ENCODE results near the gene EIF2D. TPM values are rescaled to one million over a fixed set of nuclear protein-coding genes. Genes with fewer than 3 reads are reported as not detected.
A peak's percentile ranks its signal among the peaks of the same experiment; 100 is the strongest.

Gene EIF2D
- total RNA-seq, 1 experiment from 2014 or later: 110 TPM

DNA sequence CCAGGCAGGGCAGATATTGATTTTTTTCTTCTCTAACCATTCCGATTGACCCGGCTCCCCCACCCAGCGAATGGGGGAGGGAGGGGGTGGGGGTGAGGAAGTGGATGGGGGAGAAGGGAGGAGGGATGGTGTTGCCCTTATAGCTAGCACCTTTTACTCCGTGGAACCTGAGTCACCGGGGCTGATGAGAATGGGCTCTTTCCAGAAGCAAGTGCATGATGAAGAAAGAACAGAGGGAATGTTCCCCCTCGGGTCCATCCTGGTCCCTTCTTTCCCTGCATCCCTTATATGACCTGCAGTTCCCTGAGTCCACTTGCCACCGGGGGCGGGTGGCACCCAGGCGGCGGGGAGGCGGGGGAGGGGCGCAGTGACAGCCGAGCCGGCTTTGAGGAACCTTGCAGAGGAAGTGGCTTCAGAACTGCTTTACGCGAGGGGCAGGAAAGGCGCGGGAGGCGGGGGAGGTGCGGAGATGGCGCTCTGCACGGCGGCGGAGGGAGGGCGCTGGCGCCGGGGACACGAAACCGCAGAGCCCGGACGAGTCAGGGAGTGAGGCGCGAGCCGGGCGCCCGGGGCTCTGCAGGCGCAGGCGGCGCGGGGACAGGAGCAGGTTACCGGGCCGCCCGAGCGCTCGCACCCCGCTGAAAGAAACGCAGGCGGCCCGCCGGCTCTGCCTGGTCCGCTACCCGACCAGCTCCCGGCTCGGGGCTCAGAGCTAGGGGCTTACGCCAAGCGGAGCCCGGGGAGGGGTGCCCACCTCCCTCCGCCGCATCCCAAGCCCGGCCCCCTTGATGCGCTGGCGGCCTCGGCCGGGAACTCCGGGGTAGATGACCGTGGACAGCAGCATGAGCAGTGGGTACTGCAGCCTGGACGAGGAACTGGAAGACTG, 55.3 kb downstream of the EIF2D start:
- ChIA-PET CTCF (interaction anchor here (0.5 to 1.8 kb wide), 2 partner anchors 12 to 23 kb away, joined by 3 to 5 read pairs; no protein-coding TSS in a partner anchor), POLR2A (ENCODE audit: unreplicated experiment) (interaction anchor here (0.6 to 0.7 kb wide), 2 partner anchors 21 to 23 kb away, joined by 3 read pairs; no protein-coding TSS in a partner anchor)
- no peaks in the 10 kb centered on the region for H3F3A ChIP-seq (ENCODE audit: low read length, unreplicated experiment)
- H3K9ac ChIP-seq (ENCODE audit: low read length): peak overlapping the region; percentile 36
- DNase-seq (peak; percentile 80), ATAC-seq (peak; percentile 69)
- BruUV-seq (replicated peaks): no TSS peak
- H3K4me2 ChIP-seq (ENCODE audit: low read length): peak overlapping the region; percentile 87
- H3K79me2 ChIP-seq (ENCODE audit: low read length): no peaks in the 10 kb centered on the region
- H3K36me3 ChIP-seq (ENCODE audit: low read depth, low read length): no peaks in the 10 kb centered on the region
- TF ChIP-seq EZH2 (IDR thresholded peaks at IDR 0.05; ENCODE audit: low read length, unreplicated experiment): no peak
- TF ChIP-seq, protein P1, sequence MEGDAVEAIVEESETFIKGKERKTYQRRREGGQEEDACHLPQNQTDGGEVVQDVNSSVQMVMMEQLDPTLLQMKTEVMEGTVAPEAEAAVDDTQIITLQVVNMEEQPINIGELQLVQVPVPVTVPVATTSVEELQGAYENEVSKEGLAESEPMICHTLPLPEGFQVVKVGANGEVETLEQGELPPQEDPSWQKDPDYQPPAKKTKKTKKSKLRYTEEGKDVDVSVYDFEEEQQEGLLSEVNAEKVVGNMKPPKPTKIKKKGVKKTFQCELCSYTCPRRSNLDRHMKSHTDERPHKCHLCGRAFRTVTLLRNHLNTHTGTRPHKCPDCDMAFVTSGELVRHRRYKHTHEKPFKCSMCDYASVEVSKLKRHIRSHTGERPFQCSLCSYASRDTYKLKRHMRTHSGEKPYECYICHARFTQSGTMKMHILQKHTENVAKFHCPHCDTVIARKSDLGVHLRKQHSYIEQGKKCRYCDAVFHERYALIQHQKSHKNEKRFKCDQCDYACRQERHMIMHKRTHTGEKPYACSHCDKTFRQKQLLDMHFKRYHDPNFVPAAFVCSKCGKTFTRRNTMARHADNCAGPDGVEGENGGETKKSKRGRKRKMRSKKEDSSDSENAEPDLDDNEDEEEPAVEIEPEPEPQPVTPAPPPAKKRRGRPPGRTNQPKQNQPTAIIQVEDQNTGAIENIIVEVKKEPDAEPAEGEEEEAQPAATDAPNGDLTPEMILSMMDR (conservative IDR thresholded peaks at IDR 0.05; ENCODE audit: low read depth, low read length): no peak
- TF ChIP-seq EZH2phosphoT487 (IDR thresholded peaks at IDR 0.05; ENCODE audit: borderline replicate concordance, low read length): no peak; the same call in none of the 2 replicates
- H3K9me2 ChIP-seq (replicated peaks; ENCODE audit: low read length): no peaks in the 10 kb centered on the region
- H3K27me3 ChIP-seq (ENCODE audit: low read length): no peaks in the 10 kb centered on the region
- H3K4me3 ChIP-seq (ENCODE audit: low read length): peak overlapping the region; percentile 78
- H2AFZ ChIP-seq (ENCODE audit: low read length): peak overlapping the region; percentile 71
- H3K27ac ChIP-seq (ENCODE audit: low read length): peak overlapping the region; percentile 3; the same call in 1 of the 2 replicates
- no peaks in the 10 kb centered on the region for H3K9me3 ChIP-seq (ENCODE audit: low read length)
- H4K20me1 ChIP-seq (ENCODE audit: low read length): no peaks in the 10 kb centered on the region
- peaks cover 28% of the 10 kb centered on the region for H3K4me1 ChIP-seq (ENCODE audit: insufficient read depth, low read length)
- intact Hi-C loops (cut with micrococcal nuclease): loop anchor here (1.0 kb wide), 1 partner anchor 44 kb away; no protein-coding TSS in a partner anchor

DNA sequence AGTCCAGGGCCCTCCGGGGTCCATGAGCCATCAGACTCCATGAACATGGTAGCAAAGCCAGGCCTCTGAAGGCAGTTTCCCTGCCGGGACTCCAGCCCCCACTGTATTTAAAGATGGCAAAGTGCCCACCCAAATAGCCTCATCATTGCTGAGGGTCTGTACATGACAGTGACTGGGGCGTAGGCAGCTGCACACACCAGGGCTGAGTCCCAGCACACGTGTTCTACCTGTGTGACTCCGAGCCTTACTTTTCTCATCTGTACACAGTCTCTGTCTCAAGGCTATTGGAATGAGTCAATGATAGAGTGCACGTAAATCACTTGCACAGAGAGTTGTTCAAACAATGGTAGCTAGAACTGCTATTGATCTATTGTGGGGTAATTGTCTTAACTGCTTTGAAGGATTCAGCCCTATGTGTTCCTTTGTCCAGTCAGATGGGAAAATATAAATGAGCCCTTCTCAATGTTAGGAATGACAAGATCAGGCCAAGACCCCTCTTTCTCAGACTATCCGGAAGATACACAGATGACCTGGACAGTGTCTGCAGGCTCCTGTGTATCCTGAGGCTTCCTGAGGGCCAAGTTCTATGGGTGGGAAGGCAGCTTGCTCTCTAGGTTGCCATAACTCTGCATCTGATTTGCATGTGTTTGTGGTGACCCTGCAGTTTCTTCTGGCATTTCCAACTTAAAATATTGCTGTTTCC, 56.1 kb downstream of the EIF2D start:
- Histone ChIP-seq H3K4me3 (ENCODE audit: low read length) (peak overlapping the region; percentile 78; the same call in 1 of the 2 replicates), H3K9ac (ENCODE audit: low read length) (no peak overlapping the region), H3F3A (ENCODE audit: low read length, unreplicated experiment) (no peaks in the 10 kb centered on the region), H3K27ac (ENCODE audit: low read length) (no peak overlapping the region), H3K4me2 (ENCODE audit: low read length) (peak overlapping the region; percentile 87), H3K9me3 (ENCODE audit: low read length) (no peaks in the 10 kb centered on the region), H4K20me1 (ENCODE audit: low read length) (no peaks in the 10 kb centered on the region), H3K79me2 (ENCODE audit: low read length) (no peaks in the 10 kb centered on the region), H3K4me1 (ENCODE audit: insufficient read depth, low read length) (peaks cover 28% of the 10 kb centered on the region), H3K27me3 (ENCODE audit: low read length) (no peaks in the 10 kb centered on the region), H3K36me3 (ENCODE audit: low read depth, low read length) (no peaks in the 10 kb centered on the region), H2AFZ (ENCODE audit: low read length) (peak overlapping the region; percentile 71; the same call in 1 of the 2 replicates), H3K9me2 (replicated peaks; ENCODE audit: low read length) (no peaks in the 10 kb centered on the region)
- DNase-seq: peak; percentile 42
- POLR2A ChIA-PET (ENCODE audit: unreplicated experiment): interaction anchor here (0.7 kb wide), 1 partner anchor 22 kb away, joined by 3 read pairs; no protein-coding TSS in a partner anchor
- CTCF ChIA-PET: interaction anchor here (0.5 to 1.8 kb wide), 3 partner anchors 12 to 85 kb away, joined by 3 to 5 read pairs (median 4); no protein-coding TSS in a partner anchor
- intact Hi-C loops (cut with micrococcal nuclease): no loop called here
- ATAC-seq: peak; percentile 10
- no TSS peak for BruUV-seq (replicated peaks)
- no peak for TF ChIP-seq EZH2 (IDR thresholded peaks at IDR 0.05; ENCODE audit: low read length, unreplicated experiment)
- TF ChIP-seq, protein P1 (conservative IDR thresholded peaks at IDR 0.05; ENCODE audit: low read depth, low read length): no peak

Measured in PC-3 (cell line).